WTC11 (cell line): Measurements from ENCODE around the gene PCSK9. TPM values are rescaled to one million over a fixed set of nuclear protein-coding genes. Genes with fewer than 3 reads are reported as not detected.

ENCODE experiments used
- ATAC-seq: fragments of 200-7000 bp; cut with Tn5 transposase; 2 replicates; pipeline ENCODE4 v1.10.0; 2021; ENCODE audit warnings: mild to moderate bottlenecking, moderate library complexity
- CTCF ChIA-PET: fragments of 300-600 bp; sonication (Branson Sonifier 250); formaldehyde crosslinking; loops from one replicate; lab custom pipeline; 2021; ENCODE audit warnings: antibody characterized with exemption; lab: Charles Lee
- POLR2A ChIA-PET: fragments of 350-600 bp; sonication (Branson Sonifier 250); formaldehyde crosslinking; loops from one replicate; lab custom pipeline; 2021; ENCODE audit warnings: antibody characterized with exemption; lab: Charles Lee
- DNase-seq: peaks from one replicate; pipeline ENCODE4 v3.0.0; 2021; ENCODE audit warnings: low spot score
- H3K27ac Mint-ChIP-seq: 2 replicates; pipeline ENCODE4 v1.8.0; 2021; ENCODE audit warnings: mixed read lengths
- H3K27me3 Mint-ChIP-seq: 2 replicates; pipeline ENCODE4 v1.8.0; 2021; ENCODE audit warnings: low read depth, mild to moderate bottlenecking, moderate library complexity, mixed read lengths
- H3K36me3 Mint-ChIP-seq: 2 replicates; pipeline ENCODE4 v1.8.0; 2021; ENCODE audit warnings: mixed read lengths
- H3K4me1 Mint-ChIP-seq: 2 replicates; pipeline ENCODE4 v1.8.0; 2022; ENCODE audit warnings: mixed read lengths
- H3K4me3 Mint-ChIP-seq: 2 replicates; pipeline ENCODE4 v1.8.0; 2021; ENCODE audit warnings: mild to moderate bottlenecking, moderate library complexity, mixed read lengths
- H3K9me3 Mint-ChIP-seq: 2 replicates; pipeline ENCODE4 v1.8.0; 2021; ENCODE audit warnings: mixed read lengths
- ATF3 ChIP-seq: sonication (generic); formaldehyde crosslinking; conservative IDR thresholded peaks from 2 replicates; pipeline ENCODE4 v1.8.1; 2022; ENCODE audit warnings: mild to moderate bottlenecking, missing genetic modification reagents
- CBFB ChIP-seq: sonication (generic); formaldehyde crosslinking; IDR thresholded peaks from 2 replicates; pipeline ENCODE4 v1.8.1; 2022; ENCODE audit warnings: mild to moderate bottlenecking, low read depth, missing genetic modification reagents
- ESRRA ChIP-seq: sonication (generic); formaldehyde crosslinking; IDR thresholded peaks from 2 replicates; pipeline ENCODE4 v1.8.1; 2022; ENCODE audit warnings: mild to moderate bottlenecking, missing genetic modification reagents, borderline replicate concordance
- FOXP1 ChIP-seq: sonication (generic); formaldehyde crosslinking; IDR thresholded peaks from 2 replicates; pipeline ENCODE4 v1.8.0; 2022; ENCODE audit warnings: missing genetic modification reagents, mild to moderate bottlenecking, moderate library complexity, borderline replicate concordance
- GABPB1 ChIP-seq: sonication (generic); formaldehyde crosslinking; IDR thresholded peaks from 2 replicates; pipeline ENCODE4 v1.8.1; 2023; ENCODE audit warnings: mild to moderate bottlenecking, missing genetic modification reagents
- IRF1 ChIP-seq: sonication (generic); formaldehyde crosslinking; IDR thresholded peaks from 2 replicates; pipeline ENCODE4 v1.8.0; 2023; ENCODE audit warnings: missing genetic modification reagents
- KAT7 ChIP-seq: sonication (generic); formaldehyde crosslinking; IDR thresholded peaks from 2 replicates; pipeline ENCODE4 v1.8.1; 2023; ENCODE audit warnings: missing genetic modification reagents, mild to moderate bottlenecking, borderline replicate concordance
- NR3C1 ChIP-seq: sonication (generic); formaldehyde crosslinking; conservative IDR thresholded peaks from 2 replicates; pipeline ENCODE4 v1.8.1; 2023; ENCODE audit warnings: low read depth, mild to moderate bottlenecking, missing genetic modification reagents
- PRDM15 ChIP-seq: sonication (generic); formaldehyde crosslinking; IDR thresholded peaks from 2 replicates; pipeline ENCODE4 v1.8.0; 2022; ENCODE audit warnings: missing genetic modification reagents
- TEAD1 ChIP-seq: sonication (generic); formaldehyde crosslinking; IDR thresholded peaks from 2 replicates; pipeline ENCODE4 v1.8.0; 2022; ENCODE audit warnings: mild to moderate bottlenecking, missing genetic modification reagents
- USF1 ChIP-seq: sonication (generic); formaldehyde crosslinking; IDR thresholded peaks from 2 replicates; pipeline ENCODE4 v1.8.0; 2022; ENCODE audit warnings: mild to moderate bottlenecking, missing genetic modification reagents
- USF2 ChIP-seq: sonication (generic); formaldehyde crosslinking; IDR thresholded peaks from 2 replicates; pipeline ENCODE4 v1.8.1; 2023; ENCODE audit warnings: mild to moderate bottlenecking, missing genetic modification reagents, moderate library complexity
- ZNF138 ChIP-seq: sonication (generic); formaldehyde crosslinking; conservative IDR thresholded peaks from 2 replicates; pipeline ENCODE4 v1.8.1; 2022; ENCODE audit warnings: mild to moderate bottlenecking, moderate library complexity, missing genetic modification reagents
- ZNF232 ChIP-seq: sonication (generic); formaldehyde crosslinking; IDR thresholded peaks from 2 replicates; pipeline ENCODE4 v1.8.0; 2022; ENCODE audit warnings: mild to moderate bottlenecking, missing genetic modification reagents
- total RNA-seq: library from RNA; stranded (reverse); gene quantifications from 3 replicates; pipeline ENCODE4 v1.2.3, GENCODE V29; 2021

The PCSK9 gene
- total RNA-seq, 1 experiment from 2014 or later = 73.2 TPM

GRCh38 chr1:55060133-55060999 lies 21.0 kb downstream of the PCSK9 start (continued):
- TF ChIP-seq PRDM15 (no peak), IRF1 (no peak), ATF3 (CRISPR knock-in tag) (no peak), GABPB1 (no peak)

- POLR2A ChIA-PET = no interaction called here
- DNase-seq = no peak
- Mint-ChIP-seq H3K36me3 (peaks cover 36% of the 10 kb centered on the region), H3K9me3 (no peaks in the 10 kb centered on the region), H3K4me3 (no peak overlapping the region), H3K27me3 (no peaks in the 10 kb centered on the region), H3K4me1 (no peaks in the 10 kb centered on the region), H3K27ac (no peak overlapping the region)
- CTCF ChIA-PET = interaction anchor here (1.1 kb wide), 1 partner anchor 82 kb away, joined by 3 read pairs; no protein-coding TSS in a partner anchor
- ATAC-seq = no peak
- TF ChIP-seq KAT7 (no peak), USF2 (CRISPR knock-in tag) (no peak), TEAD1 (CRISPR knock-in tag) (no peak), USF1 (CRISPR knock-in tag) (no peak), IRF1 (no peak), CBFB (no peak), GABPB1 (no peak), ESRRA (no peak), ZNF138 (CRISPR knock-in tag) (no peak), NR3C1 (CRISPR knock-in tag) (no peak), FOXP1 (CRISPR knock-in tag) (no peak), ZNF232 (CRISPR knock-in tag) (no peak)
Observed at GRCh38 chr1:55061000-55061705, 21.8 kb downstream of the PCSK9 start.
